GM19395 (cell line): ENCODE results near the gene EHD2.
"Not testable (repeated sequence)": the region's sequence is repeated elsewhere in the genome, so short reads cannot be mapped to it uniquely, and the experiment has no call there.

ENCODE experiments used
- ATAC-seq: cut with Tn5 transposase; IDR thresholded peaks from one replicate; pipeline ENCODE4 v1.9.1; 2021; ENCODE audit warnings: mild to moderate bottlenecking, moderate library complexity; ENCODE audit not compliant: unreplicated experiment

The EHD2 gene

DNA sequence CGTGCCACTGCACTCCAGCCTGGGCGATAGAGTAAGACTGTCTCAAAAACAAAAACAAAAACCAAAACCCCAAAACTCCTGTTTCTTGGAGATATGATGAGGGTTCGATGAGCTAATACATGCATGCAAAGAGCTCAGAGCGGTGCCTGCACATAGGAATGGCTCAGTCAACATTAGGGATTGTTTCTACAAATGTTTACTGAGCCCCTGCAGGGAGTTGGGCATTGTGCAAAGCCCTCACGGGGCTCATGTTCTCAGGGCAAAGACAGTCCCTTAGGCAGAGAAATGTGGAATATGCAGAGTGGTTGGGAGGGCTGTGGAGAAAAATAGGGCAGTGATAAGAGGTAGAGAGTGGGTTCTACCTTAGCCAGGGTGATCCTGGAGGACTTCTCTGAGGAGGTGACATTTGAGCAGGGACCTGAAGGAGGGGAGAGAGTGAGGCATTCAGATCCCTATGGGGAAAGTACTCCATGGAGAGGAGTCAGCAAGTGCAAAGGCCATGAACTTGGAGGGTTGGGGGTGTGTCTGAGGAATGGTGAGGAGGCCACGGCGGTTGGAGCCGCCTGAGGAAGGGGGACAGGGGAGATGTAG lies 1.5 kb upstream of the EHD2 start:
- ATAC-seq, result no peak

DNA sequence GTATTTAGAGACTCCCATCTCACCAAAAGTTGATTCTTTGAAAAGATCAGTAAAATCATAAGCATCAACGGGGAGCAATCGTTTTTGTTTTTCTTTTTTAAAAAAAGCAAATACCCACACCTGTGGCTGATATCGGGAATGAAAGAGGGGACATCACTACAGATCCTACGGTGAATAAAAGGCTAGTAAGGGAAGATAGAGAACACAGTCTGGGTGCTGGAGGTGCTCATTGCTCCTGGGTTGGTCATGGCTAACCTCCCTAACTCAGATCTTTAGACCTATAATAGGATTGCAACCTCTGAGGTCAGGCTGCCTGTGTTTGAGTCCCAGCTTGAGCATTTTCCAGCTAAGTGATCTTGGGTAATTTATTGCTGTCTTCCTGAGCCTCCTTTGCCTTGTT lies 1.1 kb downstream of the EHD2 start:
- no peak for ATAC-seq

DNA sequence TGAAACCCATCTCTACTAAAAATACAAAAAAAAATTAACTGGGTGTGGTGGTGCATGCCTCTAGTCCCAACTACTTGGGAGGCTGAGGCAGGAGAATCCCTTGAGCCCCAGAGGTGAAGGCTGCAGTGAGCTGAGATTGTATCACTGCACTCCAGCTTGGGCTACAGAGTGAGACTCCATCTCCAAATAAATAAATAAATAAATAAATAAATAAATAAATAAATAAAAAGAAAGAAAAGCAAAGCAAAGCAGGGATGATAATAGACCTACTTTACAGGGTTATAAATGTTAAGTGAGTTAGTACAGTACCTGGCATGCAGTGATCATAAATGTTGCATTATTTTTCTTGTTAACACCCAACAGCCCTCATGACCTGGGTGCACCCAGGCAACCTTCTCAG lies 1.6 kb downstream of the EHD2 start:
- ATAC-seq, result not testable (repeated sequence)

DNA sequence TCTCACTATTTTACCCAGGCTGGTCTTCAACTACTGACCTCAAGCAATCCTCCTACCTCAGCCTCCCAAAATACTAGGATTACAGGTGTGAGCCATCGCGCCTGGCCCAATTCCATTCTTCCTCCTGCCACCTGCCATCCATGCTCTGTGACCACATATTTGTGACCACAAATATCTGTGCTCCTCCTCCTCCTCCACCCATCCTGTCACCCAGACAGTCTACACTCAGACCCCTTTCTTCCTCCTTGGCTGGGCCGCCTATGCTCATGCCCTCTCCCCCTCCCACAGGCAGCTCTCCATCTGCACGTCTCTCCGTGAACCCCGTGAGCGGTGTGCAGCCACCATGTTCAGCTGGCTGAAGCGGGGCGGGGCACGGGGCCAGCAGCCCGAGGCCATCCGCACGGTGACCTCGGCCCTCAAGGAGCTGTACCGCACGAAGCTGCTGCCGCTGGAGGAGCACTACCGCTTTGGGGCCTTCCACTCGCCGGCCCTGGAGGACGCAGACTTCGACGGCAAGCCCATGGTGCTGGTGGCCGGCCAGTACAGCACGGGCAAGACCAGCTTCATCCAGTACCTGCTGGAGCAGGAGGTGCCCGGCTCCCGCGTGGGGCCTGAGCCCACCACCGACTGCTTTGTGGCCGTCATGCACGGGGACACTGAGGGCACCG lies 3.2 kb downstream of the EHD2 start:
- ATAC-seq, result no peak

DNA sequence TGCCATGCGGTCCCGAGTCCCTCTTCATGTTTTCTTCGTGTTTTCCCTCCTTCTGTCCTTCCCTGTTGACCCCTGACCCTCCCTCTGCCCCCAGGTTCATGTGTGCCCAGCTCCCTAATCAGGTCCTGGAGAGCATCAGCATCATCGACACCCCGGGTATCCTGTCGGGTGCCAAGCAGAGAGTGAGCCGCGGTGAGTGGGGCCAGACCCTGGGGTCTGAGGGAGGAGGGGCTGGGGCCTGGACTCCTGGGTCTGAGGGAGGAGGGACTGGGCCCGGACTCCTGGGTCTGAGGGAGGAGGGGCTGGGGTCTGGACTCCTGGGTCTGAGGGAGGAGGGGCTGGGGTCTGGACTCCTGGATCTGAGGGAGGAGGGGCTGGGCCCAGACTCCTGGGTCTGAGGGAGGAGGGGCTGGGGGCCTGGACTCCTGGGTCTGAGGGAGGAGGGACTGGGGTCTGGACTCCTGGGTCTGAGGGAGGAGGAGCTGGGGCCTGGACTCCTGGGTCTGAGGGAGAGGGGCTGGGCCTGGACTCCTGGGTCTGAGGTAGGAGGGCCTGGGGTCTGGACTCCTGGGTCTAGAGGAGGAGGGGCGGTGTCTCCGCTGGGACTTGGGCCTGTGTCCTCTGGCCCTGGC lies 5.3 kb downstream of the EHD2 start:
- not testable (repeated sequence) for ATAC-seq

DNA sequence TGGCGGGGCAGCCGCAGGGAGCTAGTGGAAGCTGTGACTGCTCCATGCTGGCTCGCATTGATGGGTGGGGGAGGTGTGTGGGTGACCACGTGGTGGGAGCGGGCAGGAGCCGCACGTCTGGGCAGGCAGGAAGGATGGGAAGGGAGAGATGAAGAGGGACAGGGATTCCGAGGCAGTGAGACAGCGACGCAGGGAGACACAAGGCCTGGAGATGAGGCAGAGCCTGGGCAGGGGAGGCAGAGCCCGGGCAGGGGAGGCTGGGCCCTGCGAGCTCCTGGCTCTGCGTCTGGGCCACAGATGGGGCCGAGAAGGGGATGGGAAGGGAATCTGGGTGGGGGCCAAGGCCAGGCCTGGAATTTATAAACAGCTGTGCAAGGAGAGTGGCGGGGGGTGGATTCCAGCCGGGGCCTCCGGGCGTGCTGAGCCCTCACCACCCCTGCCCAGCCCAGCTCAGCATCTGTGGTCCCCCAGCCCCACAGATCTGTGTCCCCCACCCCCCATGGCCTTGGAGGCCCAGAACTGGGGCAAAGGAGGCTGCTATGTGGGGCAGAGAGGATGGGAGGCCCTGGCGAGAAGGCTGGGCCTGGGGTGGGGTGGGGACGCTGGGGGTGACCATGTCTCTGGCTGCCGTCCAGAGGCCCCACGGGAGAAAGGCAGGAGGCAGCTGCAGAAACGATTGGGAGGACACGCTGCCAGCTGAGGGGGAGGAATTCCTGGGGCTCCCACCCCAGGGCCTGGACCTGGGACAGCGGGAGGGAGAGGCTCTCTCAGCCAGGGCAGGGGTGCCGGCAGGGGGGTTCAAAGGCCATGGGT lies 6.0 kb downstream of the EHD2 start:
- no peak for ATAC-seq

DNA sequence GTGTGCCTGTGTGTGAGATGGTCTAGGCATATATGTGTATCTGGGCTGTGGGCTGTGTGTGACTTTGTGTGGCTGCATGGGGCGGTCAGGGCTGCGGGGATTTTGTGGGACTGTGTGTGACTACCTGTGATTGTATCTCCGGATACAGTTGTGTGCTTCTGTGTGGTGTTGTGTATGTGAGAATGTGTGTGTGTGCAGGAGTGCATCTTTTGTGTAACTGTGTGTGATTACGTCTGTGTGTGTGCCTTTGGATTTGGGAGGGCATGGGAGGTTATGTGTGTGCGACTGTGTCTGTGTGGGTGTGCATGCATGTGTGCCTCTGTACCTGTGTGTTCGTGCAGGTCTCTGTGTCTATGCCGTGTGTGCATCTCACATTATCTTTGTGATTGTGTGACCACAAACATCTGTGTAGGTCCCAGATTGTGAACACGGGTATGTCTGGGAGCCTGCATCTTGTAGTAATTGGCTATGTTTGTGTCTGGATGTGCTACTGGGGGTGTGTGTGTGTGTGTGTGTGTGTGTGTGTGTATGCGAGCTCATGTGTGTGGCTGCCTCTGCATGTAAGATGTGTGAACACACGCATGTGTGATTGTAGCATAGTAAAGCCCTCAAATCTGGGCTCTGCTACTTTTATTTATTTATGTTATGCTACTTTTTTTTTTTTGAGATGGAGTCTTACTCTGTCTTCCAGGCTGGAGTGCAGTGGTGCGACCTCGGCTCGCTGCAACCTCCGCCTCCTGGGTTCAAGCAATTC lies 7.6 kb downstream of the EHD2 start:
- ATAC-seq, result no peak

DNA sequence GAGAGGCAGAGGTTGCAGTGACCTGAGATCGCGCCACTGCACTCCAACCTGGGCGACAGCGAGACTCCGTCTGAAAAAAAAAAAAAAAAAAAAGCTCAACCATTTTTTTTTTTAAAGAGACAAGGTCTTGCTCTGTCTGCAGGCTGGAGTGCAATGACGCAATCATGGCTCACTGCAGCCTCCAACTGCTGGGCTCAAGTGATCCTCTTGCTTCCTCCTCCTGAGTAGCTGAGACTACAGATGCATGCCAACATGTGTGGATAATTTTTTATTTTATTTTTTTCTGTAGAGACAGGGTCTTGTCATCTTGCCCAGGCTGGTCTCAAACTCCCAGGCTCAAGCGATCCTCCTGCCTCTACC lies 10.3 kb downstream of the EHD2 start:
- no peak for ATAC-seq

DNA sequence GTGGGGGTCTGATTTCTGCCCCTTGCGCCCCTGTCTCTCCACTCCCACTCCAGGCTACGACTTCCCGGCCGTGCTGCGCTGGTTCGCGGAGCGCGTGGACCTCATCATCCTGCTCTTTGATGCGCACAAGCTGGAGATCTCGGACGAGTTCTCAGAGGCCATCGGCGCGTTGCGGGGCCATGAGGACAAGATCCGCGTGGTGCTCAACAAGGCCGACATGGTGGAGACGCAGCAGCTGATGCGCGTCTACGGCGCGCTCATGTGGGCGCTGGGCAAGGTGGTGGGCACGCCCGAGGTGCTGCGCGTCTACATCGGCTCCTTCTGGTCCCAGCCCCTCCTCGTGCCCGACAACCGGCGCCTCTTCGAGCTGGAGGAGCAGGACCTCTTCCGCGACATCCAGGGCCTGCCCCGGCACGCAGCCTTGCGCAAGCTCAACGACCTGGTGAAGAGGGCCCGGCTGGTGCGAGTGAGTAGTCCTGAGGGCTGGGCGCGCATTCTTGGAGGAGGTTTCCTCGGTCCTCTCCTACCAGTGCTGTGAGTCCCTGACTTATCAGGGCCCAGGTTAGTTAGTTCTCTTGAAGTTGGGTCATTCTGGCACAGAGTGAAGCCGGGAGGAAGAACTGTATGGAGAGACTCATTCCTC lies 12.7 kb downstream of the EHD2 start:
- ATAC-seq, result no peak

DNA sequence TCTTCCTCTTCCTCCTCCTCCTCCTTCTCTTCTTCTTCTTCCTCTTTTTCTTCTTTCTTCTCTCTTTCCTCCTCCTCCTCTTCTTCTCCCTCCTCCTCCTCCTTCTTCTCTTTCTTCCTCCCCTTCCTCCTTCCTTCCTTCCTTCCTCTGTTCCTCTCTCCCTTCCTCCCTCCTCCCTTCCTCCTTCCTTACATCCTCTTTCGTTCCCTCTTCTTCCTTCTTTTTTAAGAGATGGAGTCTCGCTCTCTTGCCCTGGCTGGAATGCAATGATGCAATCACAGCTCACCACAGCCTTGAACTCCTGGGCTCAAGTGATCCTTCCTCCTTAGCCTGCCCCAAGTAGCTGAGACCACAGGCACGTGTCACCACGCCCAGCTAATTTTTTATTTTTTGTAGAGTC lies 13.2 kb downstream of the EHD2 start:
- no peak for ATAC-seq

DNA sequence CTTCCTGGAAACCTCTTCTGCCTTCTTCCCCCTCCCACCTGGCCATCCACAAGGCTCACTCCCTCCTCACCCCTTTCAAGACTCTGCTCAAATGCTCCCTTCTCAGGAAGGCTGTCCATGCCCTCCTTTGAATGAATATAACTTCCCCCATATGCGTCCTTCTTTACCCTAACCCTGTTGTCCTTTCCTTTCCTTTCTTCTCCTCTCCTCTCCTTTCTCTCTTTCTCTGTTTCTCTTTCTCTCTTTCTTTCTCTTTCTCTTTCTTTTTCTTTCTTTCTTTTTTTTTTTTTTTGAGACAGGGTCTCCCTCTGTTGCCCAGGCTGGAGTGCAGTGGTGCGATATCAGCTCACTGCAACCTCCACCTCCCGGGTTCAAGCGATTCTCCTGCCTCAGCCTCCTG lies 15.1 kb downstream of the EHD2 start:
- ATAC-seq, result not testable (repeated sequence)

DNA sequence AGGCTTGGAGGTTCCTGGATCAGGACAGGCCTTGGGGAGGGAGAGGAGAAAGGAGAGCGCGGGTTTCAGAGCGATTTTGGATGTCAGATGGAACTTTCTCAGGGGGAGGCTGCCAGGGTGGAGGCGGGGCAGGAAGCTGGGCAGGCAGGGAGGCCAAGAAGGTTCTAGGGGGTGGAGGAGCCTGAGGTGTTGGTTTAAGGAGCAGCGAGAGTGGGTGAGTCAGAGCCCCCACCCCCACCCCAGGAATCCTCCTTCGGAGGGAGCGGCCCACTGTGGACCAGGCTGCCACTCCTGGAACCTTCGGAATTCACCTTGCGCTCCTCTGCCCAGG lies 16.2 kb downstream of the EHD2 start:
- ATAC-seq, result no peak

DNA sequence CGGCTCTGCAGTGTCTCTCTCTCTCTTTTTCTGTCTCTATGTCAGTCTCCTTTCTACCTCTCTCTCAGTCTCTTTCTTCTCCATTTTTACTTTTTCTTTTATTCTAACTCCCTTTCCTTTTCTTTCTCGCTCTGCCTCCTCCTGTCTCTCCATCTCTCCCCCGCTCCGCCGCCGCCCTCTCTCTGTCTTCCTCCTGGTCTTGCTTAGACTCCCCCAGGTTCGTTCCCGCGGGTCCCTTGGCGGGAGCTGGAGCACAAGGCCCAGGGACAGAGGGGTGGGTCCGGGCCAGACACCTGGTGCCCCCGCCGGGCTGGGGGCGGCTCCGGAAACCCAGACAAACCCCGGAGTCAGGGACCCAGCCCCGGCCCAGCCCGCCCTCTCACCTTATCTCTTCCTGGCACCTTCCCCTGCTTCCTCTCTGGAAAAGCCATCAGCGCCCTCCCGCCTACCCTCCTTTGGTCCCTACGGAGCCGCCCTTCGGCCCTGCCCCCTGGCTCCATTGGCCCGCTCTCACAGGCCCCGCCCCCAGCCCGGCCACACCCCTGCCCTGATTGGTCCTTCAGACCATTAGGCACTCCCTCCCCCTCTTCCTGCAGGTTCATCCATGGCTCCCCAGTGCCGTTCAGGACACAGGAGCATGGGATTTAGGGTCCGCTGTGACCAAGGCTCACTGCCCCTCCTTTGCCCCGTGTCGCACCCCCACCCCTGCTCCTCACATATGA lies 16.7 kb downstream of the EHD2 start:
- ATAC-seq, result no peak

DNA sequence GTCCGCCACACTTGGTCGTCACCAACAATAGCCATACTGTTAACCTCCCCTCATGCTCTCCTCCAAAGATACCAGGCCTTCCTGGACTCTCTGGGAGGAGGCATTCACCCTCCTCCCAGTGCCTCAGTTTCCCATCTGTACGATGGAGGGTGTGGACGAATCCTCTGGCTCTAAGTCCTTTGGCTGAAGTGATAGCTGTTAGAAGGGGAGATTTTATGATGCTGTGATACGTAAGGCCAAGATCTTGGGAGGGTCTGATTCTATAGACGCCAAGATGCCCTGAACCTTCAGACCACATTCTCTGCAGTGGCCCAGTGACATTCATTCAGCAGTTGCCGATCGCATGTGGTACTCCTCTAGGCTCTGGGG lies 17.3 kb downstream of the EHD2 start:
- no peak for ATAC-seq

DNA sequence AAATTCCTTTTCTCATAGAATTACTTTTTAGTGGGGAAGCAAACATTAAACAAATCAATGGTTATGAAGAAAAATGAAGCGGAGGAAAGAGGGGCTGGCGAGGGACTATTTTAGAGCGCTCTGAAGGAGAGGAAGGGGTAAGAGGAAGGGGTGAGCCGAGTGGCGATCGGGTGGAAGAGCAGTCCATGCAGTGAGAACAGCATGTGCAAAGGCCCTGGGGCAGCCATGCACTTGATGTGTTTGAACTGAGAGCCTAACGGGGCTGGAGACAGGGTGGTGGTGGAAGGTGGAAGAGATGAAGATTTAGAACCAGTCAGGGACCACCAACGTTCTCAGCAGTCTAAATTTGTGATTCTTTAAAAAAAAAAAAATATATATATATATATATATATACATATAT lies 17.7 kb downstream of the EHD2 start:
- ATAC-seq, result no peak

DNA sequence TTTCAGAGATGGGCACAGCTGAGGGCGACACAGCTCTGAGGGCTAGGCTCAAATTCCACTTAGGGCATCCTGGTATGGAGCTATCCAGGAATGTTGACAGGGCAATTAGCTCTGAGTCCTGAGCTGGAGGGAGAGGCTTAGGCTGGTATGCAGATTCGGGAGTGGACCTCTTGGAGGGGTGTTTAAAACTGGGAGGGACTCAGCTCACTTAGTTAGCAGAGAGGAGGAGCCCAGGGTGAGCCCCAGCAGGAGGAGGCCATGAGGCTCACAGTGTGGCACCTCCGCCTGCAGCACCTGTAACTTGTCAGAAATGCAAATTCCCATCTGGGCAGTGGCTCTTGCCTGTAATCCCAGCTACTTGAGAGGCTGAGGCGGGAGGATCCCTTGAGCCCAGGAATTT lies 21.9 kb downstream of the EHD2 start:
- ATAC-seq, result no peak

DNA sequence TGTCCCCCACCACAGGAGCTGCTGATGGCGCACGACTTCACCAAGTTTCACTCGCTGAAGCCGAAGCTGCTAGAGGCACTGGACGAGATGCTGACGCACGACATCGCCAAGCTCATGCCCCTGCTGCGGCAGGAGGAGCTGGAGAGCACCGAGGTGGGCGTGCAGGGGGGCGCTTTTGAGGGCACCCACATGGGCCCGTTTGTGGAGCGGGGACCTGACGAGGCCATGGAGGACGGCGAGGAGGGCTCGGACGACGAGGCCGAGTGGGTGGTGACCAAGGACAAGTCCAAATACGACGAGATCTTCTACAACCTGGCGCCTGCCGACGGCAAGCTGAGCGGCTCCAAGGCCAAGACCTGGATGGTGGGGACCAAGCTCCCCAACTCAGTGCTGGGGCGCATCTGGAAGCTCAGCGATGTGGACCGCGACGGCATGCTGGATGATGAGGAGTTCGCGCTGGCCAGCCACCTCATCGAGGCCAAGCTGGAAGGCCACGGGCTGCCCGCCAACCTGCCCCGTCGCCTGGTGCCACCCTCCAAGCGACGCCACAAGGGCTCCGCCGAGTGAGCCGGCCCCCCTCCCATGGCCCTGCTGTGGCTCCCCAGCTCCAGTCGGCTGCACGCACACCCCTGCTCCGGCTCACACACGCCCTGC lies 27.8 kb downstream of the EHD2 start:
- ATAC-seq, result no peak

DNA sequence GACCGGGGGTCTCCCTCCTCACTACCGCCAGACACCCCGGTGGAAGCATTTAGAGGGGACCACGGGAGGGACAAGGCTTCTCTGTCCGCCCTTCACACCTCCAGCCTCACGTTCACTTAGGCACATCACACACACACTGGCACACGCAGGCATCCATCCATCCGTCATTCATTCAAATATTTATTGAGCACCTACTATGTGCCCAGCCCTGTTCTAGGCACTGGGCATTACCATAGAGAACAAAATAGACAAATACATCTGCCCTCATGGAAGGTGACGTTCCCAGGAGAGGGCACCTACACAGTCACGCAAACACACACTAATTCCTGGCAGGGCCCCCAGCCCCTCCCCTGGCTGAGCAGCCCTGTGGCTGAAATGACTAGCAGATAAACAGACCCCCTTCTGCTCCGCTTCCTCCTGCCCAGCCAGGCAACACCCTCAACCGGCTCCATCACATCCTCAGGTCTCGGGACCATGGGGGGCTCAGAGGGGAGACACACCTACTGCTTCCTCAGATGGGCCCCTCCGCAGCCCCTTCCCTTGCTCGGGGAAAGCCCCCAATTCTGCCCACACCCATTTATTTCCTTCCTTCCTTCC lies 28.4 kb downstream of the EHD2 start:
- no peak for ATAC-seq

DNA sequence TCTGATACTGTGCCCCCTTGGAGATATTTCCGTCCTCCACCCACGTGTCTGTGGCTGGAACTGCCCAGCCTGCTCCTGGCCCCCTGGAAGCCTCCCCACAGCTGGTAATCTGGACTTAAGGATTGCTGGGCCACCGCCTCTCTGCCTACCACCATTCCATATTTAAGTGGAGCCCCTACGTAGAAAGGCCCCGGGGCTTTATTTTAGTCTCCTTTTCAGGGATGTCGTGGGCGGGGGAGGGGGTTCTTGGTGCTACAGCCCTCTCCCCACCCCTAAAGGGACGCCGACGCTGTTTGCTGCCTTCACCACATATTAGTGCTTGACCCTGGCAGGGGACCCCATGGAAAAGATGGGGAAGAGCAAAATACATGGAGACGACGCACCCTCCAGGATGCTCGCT lies 29.4 kb downstream of the EHD2 start:
- no peak for ATAC-seq
